PC-3 (cell line): ENCODE measurements around the gene PRDX3. TPM values are rescaled to one million over a fixed set of nuclear protein-coding genes. Genes with fewer than 3 reads are reported as not detected.
A peak's percentile ranks its signal among the peaks of the same experiment; 100 is the strongest.

ENCODE experiments used
- ATAC-seq: fragments of 200-7000 bp; cut with Tn5 transposase; 2 replicates; pipeline ENCODE4 v1.9.1; 2020; ENCODE audit warnings: mild to moderate bottlenecking, moderate library complexity
- BruUV-seq: library from RNA; stranded (reverse); fragments of 400-500 nt; replicated peaks from 2 replicates; lab custom pipeline; 2021; lab: Mats Ljungman, UMichigan
- CTCF ChIA-PET: fragments of 300-600 bp; sonication (Branson Sonifier 250); formaldehyde crosslinking; loops from one replicate; lab custom pipeline; 2022; ENCODE audit warnings: antibody characterized with exemption; lab: Charles Lee
- POLR2A ChIA-PET: fragments of 300-600 bp; sonication (Branson Sonifier 250); formaldehyde crosslinking; loops from one replicate; lab custom pipeline; 2022; ENCODE audit warnings: antibody characterized with exemption; ENCODE audit not compliant: unreplicated experiment; lab: Charles Lee
- DNase-seq: peaks from one replicate; pipeline ENCODE4 v3.0.0-alpha.2; 2015
- H2AFZ ChIP-seq: fragments of 300-600 bp; sonication (generic); 2 replicates; pipeline ENCODE4 v1.6.0; 2016; ENCODE audit warnings: antibody characterized with exemption, low read length
- H3F3A ChIP-seq: fragments of 300-600 bp; sonication (generic); one replicate; pipeline ENCODE4 v1.6.0; 2017; ENCODE audit warnings: antibody characterized with exemption, low read length, control low read depth, mild to moderate bottlenecking; ENCODE audit not compliant: unreplicated experiment
- H3K27ac ChIP-seq: fragments of 300-600 bp; sonication (generic); 2 replicates; pipeline ENCODE4 v1.5.1; 2016; ENCODE audit warnings: mild to moderate bottlenecking, low read length
- H3K27me3 ChIP-seq: fragments of 300-600 bp; sonication (generic); 2 replicates; pipeline ENCODE4 v1.6.1; 2016; ENCODE audit warnings: low read length, mixed read lengths
- H3K36me3 ChIP-seq: fragments of 300-600 bp; sonication (generic); 2 replicates; pipeline ENCODE4 v1.6.1; 2016; ENCODE audit warnings: low read depth, mixed run types, low read length, mixed read lengths
- H3K4me1 ChIP-seq: fragments of 300-600 bp; sonication (generic); 2 replicates; pipeline ENCODE4 v1.5.1; 2016; ENCODE audit warnings: low read length; ENCODE audit not compliant: insufficient read depth
- H3K4me2 ChIP-seq: fragments of 300-600 bp; sonication (generic); 2 replicates; pipeline ENCODE4 v1.6.0; 2016; ENCODE audit warnings: low read length
- H3K4me3 ChIP-seq: fragments of 300-600 bp; sonication (generic); 2 replicates; pipeline ENCODE4 v1.5.1; 2016; ENCODE audit warnings: mild to moderate bottlenecking, low read length, mixed read lengths
- H3K79me2 ChIP-seq: fragments of 300-600 bp; sonication (generic); 2 replicates; pipeline ENCODE4 v1.6.1; 2017; ENCODE audit warnings: low read length, mixed read lengths
- H3K9ac ChIP-seq: fragments of 300-600 bp; sonication (generic); 2 replicates; pipeline ENCODE4 v1.6.0; 2016; ENCODE audit warnings: mild to moderate bottlenecking, low read length
- H3K9me2 ChIP-seq: fragments of 300-600 bp; sonication (generic); replicated peaks from 2 replicates; pipeline ENCODE4 v1.6.1; 2016; ENCODE audit warnings: mixed run types, low read length, mixed read lengths
- H3K9me3 ChIP-seq: fragments of 300-600 bp; sonication (generic); 2 replicates; pipeline ENCODE4 v1.6.1; 2016; ENCODE audit warnings: low read length, mixed read lengths
- H4K20me1 ChIP-seq: fragments of 300-600 bp; sonication (generic); 2 replicates; pipeline ENCODE4 v1.6.1; 2016; ENCODE audit warnings: low read length, mixed read lengths
- CTCF ChIP-seq: fragments of 300-600 bp; sonication (generic); conservative IDR thresholded peaks from 2 replicates; pipeline ENCODE4 v1.5.1; 2017; ENCODE audit warnings: antibody characterized with exemption, low read depth, mild to moderate bottlenecking, low read length
- EZH2 ChIP-seq: fragments of 300-600 bp; sonication (generic); IDR thresholded peaks from one replicate; pipeline ENCODE4 v1.6.1; 2017; ENCODE audit warnings: antibody characterized with exemption, mild to moderate bottlenecking, low read length; ENCODE audit not compliant: unreplicated experiment
- EZH2phosphoT487 ChIP-seq: fragments of 300-600 bp; sonication (generic); IDR thresholded peaks from 2 replicates; pipeline ENCODE4 v1.6.1; 2018; ENCODE audit warnings: mild to moderate bottlenecking, antibody characterized with exemption, low read length, borderline replicate concordance
- intact Hi-C: fragments of 100-400 bp; cut with micrococcal nuclease; formaldehyde crosslinking; loops from 2 replicates; pipeline ENCODE4 v1.9.0; 2023
- total RNA-seq: library from RNA; depleted of rRNA; stranded (reverse); fragments of >200 nt; gene quantifications from 2 replicates; pipeline ENCODE4 v1.2.3, GENCODE V29; 2014

The PRDX3 gene
- total RNA-seq, 1 experiment from 2014 or later: 153 TPM

GRCh38 chr10:119129721-119130120 is 48.9 kb downstream of the PRDX3 start:
- Histone ChIP-seq H4K20me1 (no peaks in the 10 kb centered on the region), H3K4me2 (no peak overlapping the region), H3K9me2 (no peaks in the 10 kb centered on the region), H3K27ac (no peak overlapping the region), H3K79me2 (no peaks in the 10 kb centered on the region), H3K27me3 (no peaks in the 10 kb centered on the region), H3K4me1 (no peaks in the 10 kb centered on the region), H2AFZ (no peak overlapping the region), H3K4me3 (no peak overlapping the region), H3K36me3 (peaks cover 3% of the 10 kb centered on the region; the same call in 1 of the 2 replicates), H3K9ac (no peak overlapping the region), H3F3A (no peaks in the 10 kb centered on the region), H3K9me3 (no peaks in the 10 kb centered on the region)
- ATAC-seq (no peak), DNase-seq (no peak)
- POLR2A ChIA-PET: no interaction called here
- intact Hi-C loops: no loop called here
- no peak for TF ChIP-seq CTCF
- TF ChIP-seq EZH2: no peak
- TF ChIP-seq EZH2phosphoT487: no peak
- BruUV-seq: no TSS peak
- CTCF ChIA-PET: no interaction called here

GRCh38 chr10:119125942-119126341 is 52.7 kb downstream of the PRDX3 start:
- Histone ChIP-seq H3K79me2 (no peaks in the 10 kb centered on the region), H3K9ac (no peak overlapping the region), H3K27me3 (no peaks in the 10 kb centered on the region), H3K9me3 (no peaks in the 10 kb centered on the region), H3K36me3 (0 out of 2 replicates have a peak, but pooled peaks cover 3% of the 10 kb centered on the region), H3F3A (no peaks in the 10 kb centered on the region), H3K4me1 (no peaks in the 10 kb centered on the region), H3K27ac (no peak overlapping the region), H2AFZ (no peak overlapping the region), H3K9me2 (no peaks in the 10 kb centered on the region), H3K4me3 (no peak overlapping the region), H4K20me1 (no peaks in the 10 kb centered on the region), H3K4me2 (no peak overlapping the region)
- no peak for ATAC-seq
- TF ChIP-seq EZH2: no peak
- TF ChIP-seq EZH2phosphoT487: no peak
- no peak for TF ChIP-seq CTCF
- no peak for DNase-seq
- BruUV-seq: no TSS peak
- intact Hi-C loops: no loop called here
- POLR2A ChIA-PET: no interaction called here
- CTCF ChIA-PET: no interaction called here

- POLR2A ChIA-PET: no interaction called here
Observed at GRCh38 chr10:119120875-119121274, 57.7 kb downstream of the PRDX3 start.

More at GRCh38 chr10:119120875-119121274, 57.7 kb downstream of the PRDX3 start:
- H3K36me3 ChIP-seq: no peaks in the 10 kb centered on the region
- no peak overlapping the region for H3K9ac ChIP-seq
- no peaks in the 10 kb centered on the region for H3K27me3 ChIP-seq
- no peaks in the 10 kb centered on the region for H3K79me2 ChIP-seq
- H3K4me3 ChIP-seq: no peak overlapping the region
- DNase-seq: no peak
- no peak overlapping the region for H3K4me2 ChIP-seq
- H3K27ac ChIP-seq: peak overlapping the region; percentile 34
- no peak for ATAC-seq
- CTCF ChIA-PET: no interaction called here
- no peaks in the 10 kb centered on the region for H3K9me2 ChIP-seq
- H3K4me1 ChIP-seq: peaks cover 5% of the 10 kb centered on the region; the same call in 1 of the 2 replicates
- H3F3A ChIP-seq: no peaks in the 10 kb centered on the region
- no peaks in the 10 kb centered on the region for H4K20me1 ChIP-seq
- BruUV-seq: no TSS peak
- intact Hi-C loops: no loop called here
- no peaks in the 10 kb centered on the region for H3K9me3 ChIP-seq
- TF ChIP-seq CTCF: no peak
- no peak for TF ChIP-seq EZH2phosphoT487
- no peak for TF ChIP-seq EZH2
- H2AFZ ChIP-seq: no peak overlapping the region
